K562 (cell line): ENCODE data around the gene TTYH2. TPM values are rescaled to one million over a fixed set of nuclear protein-coding genes. Genes with fewer than 3 reads are reported as not detected.

Experiments
- ATF3 ChIP-seq, 2 experiments: fragments of 450-650 bp in 1 of 2; sonication (generic) in 1 of 2; formaldehyde crosslinking in 1 of 2; IDR thresholded peaks in 1 of 2; conservative IDR thresholded peaks in 1 of 2; 2 replicates each; pipeline versions ENCODE4 v1.6.1 to v1.8.1; 2016 to 2023; ENCODE audit warnings: mild to moderate bottlenecking in 2 of 2, moderate library complexity in 2 of 2, inconsistent platforms in 1 of 2, missing genetic modification reagents in 1 of 2
- BACH1 ChIP-seq: fragments of 200-800 bp; sonication (Bioruptor generic); IDR thresholded peaks from 2 replicates; pipeline ENCODE4 v1.6.1; 2016; ENCODE audit warnings: missing genetic modification characterization, missing compliant biosample characterization
- CREB3 ChIP-seq: fragments of 450-650 bp; conservative IDR thresholded peaks from 2 replicates; pipeline ENCODE4 v1.6.1; 2016; ENCODE audit warnings: missing genetic modification characterization, low read depth, mild to moderate bottlenecking, missing compliant biosample characterization, moderate library complexity
- CREM ChIP-seq: IDR thresholded peaks from 2 replicates; pipeline ENCODE4 v1.6.1; 2014; ENCODE audit warnings: antibody characterized with exemption, low read depth
- CXXC5 ChIP-seq: fragments of 250-450 bp; sonication (Bioruptor Pico); IDR thresholded peaks from 2 replicates; pipeline ENCODE4 v1.8.0; 2022; ENCODE audit warnings: inconsistent platforms, mild to moderate bottlenecking, moderate library complexity
- DPF2 ChIP-seq: fragments of 450-650 bp; IDR thresholded peaks from 2 replicates; pipeline ENCODE4 v1.6.1; 2016
- E2F3 ChIP-seq: fragments of 250-450 bp; sonication (Bioruptor Pico); IDR thresholded peaks from 2 replicates; pipeline ENCODE4 v1.4.0; 2020; ENCODE audit warnings: mild to moderate bottlenecking
- ETV5 ChIP-seq: sonication (generic); formaldehyde crosslinking; IDR thresholded peaks from 2 replicates; pipeline ENCODE4 v1.4.0; 2020; ENCODE audit warnings: low read depth, mild to moderate bottlenecking, missing genetic modification reagents
- GABPA ChIP-seq: fragments of 200-800 bp; sonication (Bioruptor generic); conservative IDR thresholded peaks from 2 replicates; pipeline ENCODE4 v1.6.1; 2016; ENCODE audit warnings: low read depth, missing genetic modification characterization, missing compliant biosample characterization
- HIVEP1 ChIP-seq: fragments of 250-450 bp; sonication (Bioruptor Pico); IDR thresholded peaks from 2 replicates; pipeline ENCODE4 v1.4.0; 2020; ENCODE audit warnings: mild to moderate bottlenecking
- HOXB6 ChIP-seq: fragments of 250-450 bp; sonication (Bioruptor Pico); IDR thresholded peaks from 2 replicates; pipeline ENCODE4 v1.5.1; 2022; ENCODE audit warnings: mild to moderate bottlenecking, borderline replicate concordance
- IFI16 ChIP-seq: fragments of 250-450 bp; sonication (Bioruptor Pico); IDR thresholded peaks from 2 replicates; pipeline ENCODE4 v2.1.2; 2022; ENCODE audit warnings: mild to moderate bottlenecking, inconsistent platforms
- JUND ChIP-seq, 2 experiments: IDR thresholded peaks; 2 replicates in 1 of 2; 3 replicates in 1 of 2; pipeline ENCODE4 v1.6.1; 2011; ENCODE audit warnings: borderline replicate concordance in 2 of 2, low read depth in 2 of 2, low read length in 2 of 2, improper control_type of control experiment in 1 of 2, missing biosample characterization in 1 of 2, missing genetic modification characterization in 1 of 2, missing genetic modification reagents in 1 of 2
- POLR2AphosphoS5 ChIP-seq: IDR thresholded peaks from 2 replicates; pipeline ENCODE4 v1.6.1; 2011; ENCODE audit warnings: mild to moderate bottlenecking, low read depth, low read length, moderate library complexity; ENCODE audit not compliant: control insufficient read depth, insufficient read depth
- PREB ChIP-seq: sonication (generic); formaldehyde crosslinking; IDR thresholded peaks from 2 replicates; pipeline ENCODE4 v1.8.1; 2023; ENCODE audit warnings: mild to moderate bottlenecking, missing genetic modification reagents
- RBM14 ChIP-seq: fragments of 200-400 bp; formaldehyde crosslinking; IDR thresholded peaks from 2 replicates; pipeline ENCODE4 v1.6.1; 2018; ENCODE audit warnings: low read depth, mild to moderate bottlenecking, low read length, moderate library complexity, borderline replicate concordance; ENCODE audit not compliant: insufficient read depth
- SMAD4 ChIP-seq: fragments of 250-450 bp; sonication (Bioruptor Pico); conservative IDR thresholded peaks from 2 replicates; pipeline ENCODE4 v1.8.0; 2021; ENCODE audit warnings: inconsistent platforms, mild to moderate bottlenecking, moderate library complexity
- TEAD4 ChIP-seq, 2 experiments: sonication (generic) in 1 of 2; formaldehyde crosslinking in 1 of 2; IDR thresholded peaks; 2 replicates each; pipeline versions ENCODE4 v1.6.1 to v1.8.0; 2012 to 2022; ENCODE audit warnings: borderline replicate concordance in 1 of 2, inconsistent platforms in 1 of 2, low read length in 1 of 2, mild to moderate bottlenecking in 1 of 2, missing genetic modification reagents in 1 of 2
- XRCC4 ChIP-seq: IDR thresholded peaks from one replicate; pipeline ENCODE4 v1.6.1; 2011; ENCODE audit not compliant: insufficient read depth, insufficient read length; ENCODE audit errors: extremely low read depth
- ZBTB26 ChIP-seq: fragments of 450-650 bp; formaldehyde crosslinking; IDR thresholded peaks from 2 replicates; pipeline ENCODE4 v1.4.0; 2022; ENCODE audit warnings: missing genetic modification characterization
- ZNF263 ChIP-seq: sonication (generic); formaldehyde crosslinking; IDR thresholded peaks from 2 replicates; pipeline ENCODE4 v1.8.0; 2022; ENCODE audit warnings: mild to moderate bottlenecking, missing genetic modification reagents, borderline replicate concordance
- polyA plus RNA-seq, 8 experiments: library from polyadenylated mRNA; depleted of rRNA in 4 of 8; stranded (reverse) in 5 of 8; unstranded in 3 of 8; fragments of >200 nt; fragmentation: Nextera tagmentation in 2 of 8; fragmentation: Illumina TruSeq in 1 of 8; extraction: Ambion mirVana in 2 of 8; extraction: Trizol in 1 of 8; gene quantifications; 2 replicates each; pipeline versions ENCODE4 v1.2.1 to v1.2.3, GENCODE V29; 2011 to 2014; ENCODE audit warnings: inconsistent platforms in 1 of 8, missing spikeins in 1 of 8
- total RNA-seq, 7 experiments: library from RNA; depleted of rRNA in 6 of 7; stranded (reverse); fragments of >200 nt in 6 of 7; fragmentation: Illumina TruSeq in 2 of 7; extraction: Trizol in 2 of 7; gene quantifications; 2 replicates each; pipeline versions ENCODE4 v1.2.1 to v1.2.3, GENCODE V29; 2011 to 2021; ENCODE audit warnings: low replicate concordance in 1 of 7

The TTYH2 gene
- total and polyA plus RNA-seq, 9 of the 15 experiments (the other 6 are each of a cell fraction or from before 2014, with no cell fraction given): 0.03 to 2.0 (median 0.91) TPM

DNA sequence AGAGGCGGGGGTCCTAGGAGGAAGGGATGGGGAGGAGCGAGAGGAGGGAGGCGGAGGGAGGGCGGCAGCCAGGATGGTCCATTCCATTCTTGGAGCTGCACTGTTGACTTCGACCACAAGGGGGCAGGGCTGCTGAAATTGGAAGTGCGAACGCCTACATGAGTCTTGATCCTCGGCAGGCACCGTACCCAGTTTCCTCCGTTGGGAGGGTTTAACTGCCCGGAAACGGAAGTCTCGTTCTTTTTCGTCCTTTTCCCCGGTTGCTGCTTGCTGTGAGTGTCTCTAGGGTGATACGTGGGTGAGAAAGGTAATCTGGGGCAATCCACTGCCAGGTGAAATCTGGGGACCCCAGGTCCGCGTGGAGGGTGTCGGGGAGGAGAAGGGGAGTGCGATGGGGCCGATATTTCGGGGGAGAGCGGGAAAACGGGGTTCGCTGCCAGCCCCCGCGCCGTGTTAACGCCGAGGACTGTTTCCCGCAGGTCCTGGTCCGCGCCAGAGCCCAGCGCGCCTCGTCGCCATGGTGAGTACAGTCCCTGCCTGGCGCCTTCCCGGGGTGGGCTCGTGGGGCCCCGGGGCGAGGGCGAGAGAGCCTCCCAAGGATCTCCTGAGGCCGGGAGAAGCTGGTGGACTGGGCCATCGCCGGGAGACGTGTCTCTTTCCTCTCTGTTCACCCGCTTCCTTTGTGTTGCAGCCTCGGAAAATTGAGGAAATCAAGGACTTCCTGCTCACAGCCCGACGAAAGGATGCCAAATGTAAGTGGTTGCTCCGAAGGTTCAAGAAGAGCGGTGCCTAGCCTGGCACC lies 9.7 kb upstream of the TTYH2 start, which contains the start of gene RPL38 (continued):
- TF ChIP-seq ZBTB26 (CRISPR knock-in tag) (peak; percentile 87; the same call in 1 of the 2 replicates), PREB (CRISPR knock-in tag) (0 out of 2 replicates have a peak, but pooled peaks have one; percentile 7), HIVEP1 (CRISPR knock-in tag) (no peak), TEAD4 (IDR thresholded peaks at IDR 0.05; ENCODE audit: low read length) (peak; percentile 15; the same call in 1 of the 2 replicates), TEAD4 (CRISPR knock-in tag; IDR thresholded peaks at IDR 0.05; ENCODE audit: borderline replicate concordance) (no peak), ETV5 (peak; percentile 76), CREM (peak; percentile 75), CREB3 (tag) (no peak), XRCC4 (no peak), CXXC5 (peak; percentile 93), RBM14 (0 out of 2 replicates have a peak, but pooled peaks have one; percentile 80), GABPA (tag) (peak; percentile 96), SMAD4 (CRISPR knock-in tag) (0 out of 2 replicates have a peak, but pooled peaks have one; percentile 31), E2F3 (CRISPR knock-in tag) (no peak), JUND (IDR thresholded peaks at IDR 0.05; ENCODE audit: borderline replicate concordance, low read depth, low read length) (peak; percentile 85), JUND (tag; IDR thresholded peaks at IDR 0.05; ENCODE audit: borderline replicate concordance, low read depth, low read length) (peak; percentile 55; the same call in 1 of the 3 replicates), ZNF263 (CRISPR knock-in tag) (peak; percentile 80), HOXB6 (CRISPR knock-in tag) (no peak), POLR2AphosphoS5 (peak; percentile 99), BACH1 (tag) (no peak), ATF3 (IDR thresholded peaks at IDR 0.05) (peak; percentile 8; the same call in 1 of the 2 replicates), ATF3 (CRISPR knock-in tag; conservative IDR thresholded peaks at IDR 0.05) (no peak), DPF2 (0 out of 2 replicates have a peak, but pooled peaks have one; percentile 43), IFI16 (CRISPR knock-in tag) (no peak)
